Astrocyte (in vitro differentiated cells and primary cell): ENCODE measurements around the gene TMEM203. TPM values are rescaled to one million over a fixed set of nuclear protein-coding genes. Genes with fewer than 3 reads are reported as not detected.

Source experiments
- DNase-seq: peaks from one replicate; pipeline ENCODE4 v3.0.0-alpha.2; 2010; ENCODE audit warnings: low read depth
- FAIRE-seq: peaks from 2 replicates; lab custom pipeline; 2011; peaks lifted over from hg19 to GRCh38; lab: Jason Lieb, UNC
- H2AFZ ChIP-seq: 2 replicates; pipeline ENCODE4 v1.6.0; 2012; ENCODE audit warnings: low read depth, low read length, inconsistent platforms
- H3K27ac ChIP-seq: 2 replicates; pipeline ENCODE4 v1.5.1; 2011; ENCODE audit warnings: low read depth, low read length, inconsistent platforms
- H3K27me3 ChIP-seq: 2 replicates; pipeline ENCODE4 v1.6.0; 2011; ENCODE audit warnings: low read length, inconsistent platforms; ENCODE audit not compliant: insufficient read depth
- H3K36me3 ChIP-seq: 2 replicates; pipeline ENCODE4 v1.5.1; 2011; ENCODE audit warnings: low read length, inconsistent platforms; ENCODE audit not compliant: insufficient read depth
- H3K4me1 ChIP-seq: 2 replicates; pipeline ENCODE4 v1.5.1; 2011; ENCODE audit warnings: low read length, inconsistent platforms; ENCODE audit not compliant: insufficient read depth
- H3K4me2 ChIP-seq: 2 replicates; pipeline ENCODE4 v1.6.0; 2012; ENCODE audit warnings: low read length, inconsistent platforms
- H3K4me3 ChIP-seq: 2 replicates; pipeline ENCODE4 v1.5.1; 2011; ENCODE audit warnings: low read depth, mild to moderate bottlenecking, low read length, inconsistent platforms; ENCODE audit not compliant: insufficient read depth
- H3K79me2 ChIP-seq: 2 replicates; pipeline ENCODE4 v1.6.0; 2012; ENCODE audit warnings: mild to moderate bottlenecking, low read length, inconsistent platforms; ENCODE audit not compliant: insufficient read depth
- H3K9ac ChIP-seq: 2 replicates; pipeline ENCODE4 v1.6.0; 2012; ENCODE audit warnings: mild to moderate bottlenecking, low read length, inconsistent platforms
- H3K9me3 ChIP-seq: 2 replicates; pipeline ENCODE4 v1.5.1; 2012; ENCODE audit warnings: low read depth, mild to moderate bottlenecking, low read length, inconsistent platforms; ENCODE audit not compliant: insufficient read depth
- H4K20me1 ChIP-seq: 2 replicates; pipeline ENCODE4 v1.6.0; 2012; ENCODE audit warnings: low read length, inconsistent platforms; ENCODE audit not compliant: insufficient read depth
- H3K27ac Mint-ChIP-seq: one replicate; pipeline ENCODE4 v1.8.0; 2021; ENCODE audit warnings: mild to moderate bottlenecking, mixed read lengths; ENCODE audit not compliant: unreplicated experiment
- H3K27me3 Mint-ChIP-seq: one replicate; pipeline ENCODE4 v1.8.0; 2021; ENCODE audit warnings: low read depth, mixed read lengths; ENCODE audit not compliant: unreplicated experiment
- H3K36me3 Mint-ChIP-seq: one replicate; pipeline ENCODE4 v1.8.0; 2021; ENCODE audit warnings: low read depth, mixed read lengths; ENCODE audit not compliant: unreplicated experiment
- H3K4me1 Mint-ChIP-seq: one replicate; pipeline ENCODE4 v1.8.0; 2021; ENCODE audit warnings: low read depth, mixed read lengths; ENCODE audit not compliant: unreplicated experiment
- H3K4me3 Mint-ChIP-seq: one replicate; pipeline ENCODE4 v1.8.0; 2021; ENCODE audit warnings: mild to moderate bottlenecking, moderate library complexity, mixed read lengths; ENCODE audit not compliant: unreplicated experiment
- H3K9me3 Mint-ChIP-seq: one replicate; pipeline ENCODE4 v1.8.0; 2021; ENCODE audit warnings: mild to moderate bottlenecking, mixed read lengths; ENCODE audit not compliant: unreplicated experiment
- CTCF ChIP-seq: IDR thresholded peaks from 2 replicates; pipeline ENCODE4 v1.5.1; 2011; ENCODE audit warnings: low read depth, mild to moderate bottlenecking, inconsistent platforms, low read length, moderate library complexity; ENCODE audit not compliant: insufficient read depth
- EZH2 ChIP-seq: IDR thresholded peaks from 2 replicates; pipeline ENCODE4 v1.6.1; 2012; ENCODE audit warnings: mild to moderate bottlenecking, low read length, inconsistent platforms; ENCODE audit not compliant: insufficient read depth
- total RNA-seq: library from RNA; stranded (reverse); gene quantifications from 2 replicates; pipeline ENCODE4 v1.2.1, GENCODE V29; 2021

TMEM203 gene
- total RNA-seq, 1 donor from 2014 or later, result 28.7 TPM

- no peak for TF ChIP-seq CTCF
- no peak for TF ChIP-seq EZH2
- H3K9me3 ChIP-seq, result no peaks in the 10 kb centered on the region
- H4K20me1 ChIP-seq, result no peaks in the 10 kb centered on the region
- no peaks in the 10 kb centered on the region for H3K9me3 Mint-ChIP-seq
- peaks cover 27% of the 10 kb centered on the region for H3K27me3 Mint-ChIP-seq
- H3K36me3 ChIP-seq, result no peaks in the 10 kb centered on the region
- H3K4me2 ChIP-seq, result peak within 1 kb of the TSS; percentile 65
- H2AFZ ChIP-seq, result no peak within 1 kb of the TSS
- H3K27ac Mint-ChIP-seq, result no peak within 1 kb of the TSS
- FAIRE-seq (no peak), DNase-seq (no peak)
- no peak within 1 kb of the TSS for H3K9ac ChIP-seq
- no peak within 1 kb of the TSS for H3K27ac ChIP-seq
- H3K79me2 ChIP-seq, result no peaks in the 10 kb centered on the region
- H3K4me3 Mint-ChIP-seq, result no peak within 1 kb of the TSS
- peaks cover 31% of the 10 kb centered on the region for H3K27me3 ChIP-seq
- H3K4me1 ChIP-seq, result no peaks in the 10 kb centered on the region
- no peak within 1 kb of the TSS for H3K4me3 ChIP-seq
- H3K36me3 Mint-ChIP-seq, result no peaks in the 10 kb centered on the region
- H3K4me1 Mint-ChIP-seq, result no peaks in the 10 kb centered on the region
These were observed 35.5 kb downstream of the TMEM203 start, which contains the start of gene LRRC26 for GRCh38 chr9:137169896-137170358. Gene LRRC26 (minus strand): TSS chr9:137170051. CDS start chr9:137169943, 108 bp downstream.

GRCh38 chr9:137168904-137169856, 36.3 kb downstream of the TMEM203 start:
- no peaks in the 10 kb centered on the region for H4K20me1 ChIP-seq
- no peaks in the 10 kb centered on the region for H3K9me3 ChIP-seq
- Mint-ChIP-seq H3K36me3 (no peaks in the 10 kb centered on the region), H3K27me3 (peaks cover 32% of the 10 kb centered on the region), H3K9me3 (no peaks in the 10 kb centered on the region), H3K27ac (no peak overlapping the region), H3K4me3 (no peak overlapping the region), H3K4me1 (no peaks in the 10 kb centered on the region)
- peak; percentile 12 for DNase-seq
- peaks cover 35% of the 10 kb centered on the region for H3K27me3 ChIP-seq
- H3K4me2 ChIP-seq, result peak overlapping the region; percentile 65
- TF ChIP-seq EZH2 (peak; percentile 82), CTCF (no peak)
- FAIRE-seq, result no peak
- H3K4me3 ChIP-seq, result no peak overlapping the region
- H2AFZ ChIP-seq, result no peak overlapping the region
- no peaks in the 10 kb centered on the region for H3K36me3 ChIP-seq
- H3K9ac ChIP-seq, result no peak overlapping the region
- no peaks in the 10 kb centered on the region for H3K79me2 ChIP-seq
- H3K27ac ChIP-seq, result no peak overlapping the region
- H3K4me1 ChIP-seq, result no peaks in the 10 kb centered on the region
